HG03196 (cell line): ENCODE data around the gene HSD11B1L.

ENCODE experiments used
- ATAC-seq: cut with Tn5 transposase; IDR thresholded peaks from one replicate; pipeline ENCODE4 v1.9.1; 2021; ENCODE audit not compliant: unreplicated experiment

HSD11B1L gene

GRCh38 chr19:5666921-5667610 is 13.8 kb upstream of the HSD11B1L start:
- no peak for ATAC-seq

- ATAC-seq: no peak
Measured at GRCh38 chr19:5667751-5668271, 13.0 kb upstream of the HSD11B1L start.

- no peak for ATAC-seq
Measured at GRCh38 chr19:5669212-5669611, 11.6 kb upstream of the HSD11B1L start.

- ATAC-seq: no peak
Measured at GRCh38 chr19:5671600-5671999, 9.2 kb upstream of the HSD11B1L start.

- no peak for ATAC-seq
Measured at GRCh38 chr19:5672708-5673459, 7.9 kb upstream of the HSD11B1L start.

GRCh38 chr19:5673752-5674151 is 7.1 kb upstream of the HSD11B1L start:
- ATAC-seq: no peak

GRCh38 chr19:5674714-5675113 is 6.1 kb upstream of the HSD11B1L start:
- ATAC-seq: no peak

- ATAC-seq: no peak
Measured at GRCh38 chr19:5676105-5676771, 4.6 kb upstream of the HSD11B1L start.

- ATAC-seq: no peak
Measured at GRCh38 chr19:5676772-5677105, 4.1 kb upstream of the HSD11B1L start.

- no peak for ATAC-seq
Measured at GRCh38 chr19:5677136-5677535, 3.7 kb upstream of the HSD11B1L start.

GRCh38 chr19:5677580-5677979 is 3.2 kb upstream of the HSD11B1L start:
- ATAC-seq: no peak

- no peak for ATAC-seq
Measured at GRCh38 chr19:5678071-5678718, 2.6 kb upstream of the HSD11B1L start.

- ATAC-seq: no peak
Measured at GRCh38 chr19:5679289-5680083, 1.3 kb upstream of the HSD11B1L start.

- no peak for ATAC-seq
Measured at GRCh38 chr19:5680084-5680436, 767 bp upstream of the HSD11B1L start.

- ATAC-seq: no peak
Measured at GRCh38 chr19:5681391-5682106, 722 bp downstream of the HSD11B1L start.

- ATAC-seq: no peak
Measured at GRCh38 chr19:5682107-5682482, 1.3 kb downstream of the HSD11B1L start.

GRCh38 chr19:5683177-5683886 is 2.5 kb downstream of the HSD11B1L start:
- no peak for ATAC-seq

GRCh38 chr19:5684694-5685430 is 4.0 kb downstream of the HSD11B1L start:
- ATAC-seq: no peak

- ATAC-seq: no peak
Measured at GRCh38 chr19:5686326-5686646, 5.5 kb downstream of the HSD11B1L start.
